Smooth muscle cell of the brain vasculature (primary cell): ENCODE measurements around the gene AKAP6.

Source experiments
- DNase-seq: peaks from one replicate; pipeline ENCODE4 v3.0.0-alpha.2; 2012; ENCODE audit warnings: low read depth, low spot score

AKAP6 gene

GRCh38 chr14:32621585-32621984 is 292.5 kb downstream of the AKAP6 start:
- DNase-seq: no peak

- DNase-seq: no peak
These were observed 293.6 kb downstream of the AKAP6 start for GRCh38 chr14:32622742-32623141.

GRCh38 chr14:32623300-32624093 is 294.4 kb downstream of the AKAP6 start:
- no peak for DNase-seq

GRCh38 chr14:32625211-32625610 is 296.1 kb downstream of the AKAP6 start:
- DNase-seq: no peak

DNA sequence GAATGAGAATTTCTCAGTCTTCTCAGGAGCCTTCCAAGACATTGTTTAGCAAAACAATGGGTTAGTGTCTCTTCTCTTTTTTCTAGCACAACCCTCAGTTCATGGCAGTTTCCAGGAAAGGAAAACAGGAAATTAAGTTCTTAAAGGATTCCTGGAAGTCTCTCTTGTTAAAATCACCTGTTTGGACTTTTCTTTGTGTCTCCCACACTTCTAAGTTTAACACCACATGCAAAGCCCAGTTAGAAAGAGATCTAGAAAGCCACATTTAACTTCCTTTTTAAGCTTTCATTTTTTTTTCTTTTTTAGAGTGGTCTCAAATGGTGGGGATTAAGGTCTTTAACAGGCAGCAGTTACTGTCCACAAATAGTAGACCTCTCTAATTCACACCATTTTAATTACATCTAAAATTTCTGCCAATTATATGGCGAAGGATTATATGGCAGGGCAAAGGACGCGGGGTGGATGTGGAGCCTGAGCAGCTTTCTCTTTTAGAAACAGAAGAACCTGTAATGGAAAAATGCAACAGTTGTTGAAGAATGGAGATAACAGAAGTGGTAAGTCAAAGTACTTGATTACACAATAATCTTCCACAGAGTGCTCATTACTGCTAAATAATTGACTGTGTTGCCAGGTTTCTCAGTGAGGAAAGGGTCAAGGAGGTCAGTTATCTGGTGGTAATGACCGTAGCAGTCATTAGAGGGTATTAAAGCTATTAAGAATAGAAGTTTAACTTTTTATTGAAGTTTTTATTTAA is 298.6 kb downstream of the AKAP6 start:
- no peak for DNase-seq

- no peak for DNase-seq
These were observed 300.1 kb downstream of the AKAP6 start for GRCh38 chr14:32629236-32629635.

- DNase-seq: no peak
These were observed 301.6 kb downstream of the AKAP6 start for GRCh38 chr14:32630701-32631100.

GRCh38 chr14:32633224-32633859 is 304.2 kb downstream of the AKAP6 start:
- DNase-seq: no peak

DNA sequence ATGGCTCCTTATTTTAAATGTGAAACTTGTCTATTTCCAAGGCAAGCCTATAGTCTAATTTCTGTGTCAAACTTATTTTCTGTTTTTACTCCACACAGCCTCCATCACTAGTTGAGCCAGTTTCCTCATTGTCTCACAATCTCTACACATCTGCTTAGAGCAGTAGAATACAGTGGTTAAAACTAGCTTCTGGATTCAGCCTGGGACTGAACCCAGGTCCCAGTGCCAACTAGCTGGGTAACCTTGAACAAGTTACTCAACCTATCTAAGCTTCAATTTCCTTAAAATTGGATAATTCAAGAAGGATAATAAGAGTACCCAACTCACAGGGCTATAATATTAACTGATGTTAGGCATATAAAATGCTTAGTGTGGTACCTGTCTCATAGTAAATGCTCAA is 304.8 kb downstream of the AKAP6 start:
- DNase-seq: no peak

DNA sequence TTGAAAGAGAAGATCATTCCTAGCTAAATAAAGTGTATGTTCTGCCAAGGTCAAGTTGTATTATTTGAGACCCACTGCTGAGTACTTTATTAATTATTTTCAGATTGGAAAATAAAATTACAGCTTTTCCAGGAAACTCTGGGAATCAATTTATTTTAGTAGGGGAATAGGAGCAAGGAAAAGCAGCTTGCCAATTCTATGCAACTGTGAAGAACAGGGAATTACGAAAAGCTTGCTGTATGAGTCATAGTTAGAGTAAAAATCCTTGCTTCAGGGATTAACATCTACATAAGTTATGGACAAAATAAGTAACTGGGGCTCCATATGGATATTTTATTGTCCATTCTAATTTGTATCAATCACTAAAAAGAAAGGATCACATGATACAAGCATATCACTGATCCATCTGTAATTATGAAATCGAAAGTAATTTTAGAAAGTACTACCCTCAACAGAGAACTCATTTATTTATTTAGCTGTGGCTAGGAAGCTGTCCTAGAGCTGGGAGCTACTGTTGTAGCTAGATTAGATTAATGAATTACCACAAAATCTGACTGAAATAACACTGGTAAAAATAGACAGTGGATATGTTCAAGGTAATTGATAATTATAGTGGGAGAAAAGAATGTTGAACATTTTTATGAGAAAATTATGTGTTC is 306.1 kb downstream of the AKAP6 start:
- DNase-seq: no peak

- DNase-seq: no peak
These were observed 308.5 kb downstream of the AKAP6 start for GRCh38 chr14:32637582-32637981.

- no peak for DNase-seq
These were observed 310.1 kb downstream of the AKAP6 start for GRCh38 chr14:32639208-32639607.

DNA sequence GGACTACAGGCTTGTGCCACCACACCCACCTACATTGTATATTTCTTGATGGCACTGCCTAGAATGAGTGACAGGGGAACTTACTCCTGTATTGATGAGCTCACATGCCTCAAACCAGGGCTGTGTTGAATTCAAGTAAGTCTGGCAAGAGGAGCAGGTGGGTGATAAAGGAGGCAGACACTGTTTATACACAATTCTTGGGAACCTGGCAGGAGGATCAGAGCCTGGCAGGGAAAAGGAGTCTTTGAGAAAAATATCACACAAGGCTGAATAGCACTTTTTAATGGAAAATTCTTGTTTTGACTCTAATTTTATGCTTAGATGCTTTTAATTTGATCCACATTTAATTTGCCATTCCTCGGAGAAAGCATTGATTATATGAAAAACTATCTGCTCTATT is 316.5 kb downstream of the AKAP6 start:
- no peak for DNase-seq

DNA sequence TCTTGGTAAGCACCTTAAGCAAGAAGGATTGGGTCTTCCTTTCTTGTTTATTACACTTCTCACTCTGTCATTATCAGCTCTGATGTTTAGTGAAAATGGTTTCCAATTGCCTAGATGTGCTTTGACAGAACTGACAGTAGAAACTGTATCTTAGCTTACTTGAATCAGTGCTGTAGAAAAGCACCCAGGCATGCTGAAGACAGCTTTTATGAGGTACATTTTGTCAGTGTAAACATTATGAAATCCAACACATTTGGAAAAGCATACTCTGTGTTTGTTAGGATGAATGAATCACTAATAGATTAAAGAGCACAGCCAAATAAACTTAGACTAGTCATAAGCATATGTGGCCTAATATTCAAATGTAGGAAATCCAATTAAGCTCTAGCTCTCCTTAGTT is 319.3 kb downstream of the AKAP6 start:
- DNase-seq: no peak

- no peak for DNase-seq
These were observed 320.9 kb downstream of the AKAP6 start for GRCh38 chr14:32650030-32650429.

- DNase-seq: no peak
These were observed 321.6 kb downstream of the AKAP6 start for GRCh38 chr14:32650665-32651064.

- DNase-seq: no peak
These were observed 325.0 kb downstream of the AKAP6 start for GRCh38 chr14:32654106-32654505.

- DNase-seq: no peak
These were observed 327.5 kb downstream of the AKAP6 start for GRCh38 chr14:32656601-32657000.

DNA sequence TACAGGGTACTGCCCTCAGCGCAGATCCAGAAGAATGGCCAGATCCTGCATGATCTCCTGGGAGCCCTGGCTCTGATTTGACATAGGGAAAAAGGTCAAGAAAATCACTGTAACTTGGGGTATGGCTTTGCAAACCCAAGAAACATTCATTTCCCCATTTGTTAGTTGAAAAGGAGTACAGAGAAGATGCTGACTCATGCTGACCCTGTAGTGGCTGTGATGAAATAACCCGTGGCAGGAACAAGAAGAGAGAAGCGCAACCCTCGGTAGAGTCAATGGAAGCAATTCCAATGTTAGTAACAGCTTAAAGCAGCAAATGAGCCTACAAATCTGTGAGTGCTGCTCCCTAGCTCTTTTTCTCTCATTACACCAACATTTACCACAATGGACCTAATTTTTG is 328.0 kb downstream of the AKAP6 start:
- no peak for DNase-seq

- no peak for DNase-seq
These were observed 332.1 kb downstream of the AKAP6 start for GRCh38 chr14:32661216-32661615.

DNA sequence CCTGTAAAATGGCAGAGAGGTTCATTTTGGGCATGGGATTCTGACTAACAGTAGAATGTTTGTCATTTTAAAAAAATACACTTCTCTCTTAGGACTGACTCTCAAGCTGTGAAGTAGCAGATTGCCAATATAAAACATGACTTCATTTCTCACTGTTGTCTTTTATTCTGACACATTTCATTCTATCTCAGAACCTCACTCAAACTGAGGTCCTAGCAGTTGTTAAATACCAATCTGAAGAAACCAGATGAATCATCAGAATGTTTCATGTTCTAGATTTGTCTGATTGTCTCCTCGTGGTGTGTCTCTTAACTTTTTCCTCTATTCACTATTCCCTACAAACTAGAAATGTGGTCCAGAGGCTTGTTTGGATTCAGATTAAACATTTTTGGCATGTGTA is 333.1 kb downstream of the AKAP6 start:
- DNase-seq: no peak

DNA sequence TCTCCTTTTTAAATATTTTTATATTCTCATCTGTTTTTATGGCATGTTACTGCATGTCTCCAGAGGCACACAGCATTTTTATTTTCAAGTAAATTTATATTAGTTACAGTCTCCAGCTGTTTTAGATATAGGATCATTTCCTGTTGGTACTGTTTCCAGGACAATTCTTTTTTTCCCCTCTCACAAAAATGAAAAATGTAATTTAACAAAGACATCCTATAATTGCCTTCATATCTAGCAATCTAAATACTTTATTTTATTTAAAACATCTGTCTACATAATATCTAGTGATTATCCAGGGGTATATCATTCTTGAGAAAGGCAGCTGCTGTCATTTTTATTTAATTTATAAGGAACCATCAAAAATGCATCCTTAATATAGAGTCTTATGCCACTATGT is 337.2 kb downstream of the AKAP6 start:
- no peak for DNase-seq
